GM21825 (cell line): Measurements from ENCODE around the gene NPFFR1.
A peak's percentile ranks its signal among the peaks of the same experiment; 100 is the strongest.

Experiments
- ATAC-seq: cut with Tn5 transposase; IDR thresholded peaks from one replicate; pipeline ENCODE4 v1.9.1; 2021; ENCODE audit warnings: mild to moderate bottlenecking, moderate library complexity; ENCODE audit not compliant: unreplicated experiment

The NPFFR1 gene

GRCh38 chr10:70289739-70290138, 5.9 kb upstream of the NPFFR1 start:
- ATAC-seq, result no peak

GRCh38 chr10:70286616-70287015, 2.8 kb upstream of the NPFFR1 start:
- no peak for ATAC-seq

- ATAC-seq, result no peak
Measured at GRCh38 chr10:70285476-70285831, 1.6 kb upstream of the NPFFR1 start.

- no peak for ATAC-seq
Measured at GRCh38 chr10:70284542-70285475, 1.0 kb upstream of the NPFFR1 start.

- ATAC-seq, result no peak
Measured at GRCh38 chr10:70283071-70283444, 746 bp downstream of the NPFFR1 start.

- no peak for ATAC-seq
Measured at GRCh38 chr10:70281609-70282008, 2.2 kb downstream of the NPFFR1 start.

- ATAC-seq, result no peak
Measured at GRCh38 chr10:70280099-70280498, 3.7 kb downstream of the NPFFR1 start.

GRCh38 chr10:70277396-70278030, 6.3 kb downstream of the NPFFR1 start:
- ATAC-seq, result no peak

GRCh38 chr10:70274643-70275042, 9.2 kb downstream of the NPFFR1 start:
- no peak for ATAC-seq

GRCh38 chr10:70272925-70273316, 10.9 kb downstream of the NPFFR1 start:
- peak; percentile 64 for ATAC-seq

- peak; percentile 5 for ATAC-seq
Measured at GRCh38 chr10:70271996-70272924, 11.5 kb downstream of the NPFFR1 start.

- no peak for ATAC-seq
Measured at GRCh38 chr10:70270952-70271351, 12.9 kb downstream of the NPFFR1 start.

GRCh38 chr10:70269741-70270140, 14.1 kb downstream of the NPFFR1 start:
- no peak for ATAC-seq

GRCh38 chr10:70268376-70268775, 15.4 kb downstream of the NPFFR1 start:
- no peak for ATAC-seq

- ATAC-seq, result no peak
Measured at GRCh38 chr10:70267161-70267933, 16.5 kb downstream of the NPFFR1 start.

- ATAC-seq, result no peak
Measured at GRCh38 chr10:70266701-70267100, 17.1 kb downstream of the NPFFR1 start.

GRCh38 chr10:70266056-70266455, 17.7 kb downstream of the NPFFR1 start:
- no peak for ATAC-seq

- no peak for ATAC-seq
Measured at GRCh38 chr10:70265032-70265689, 18.6 kb downstream of the NPFFR1 start.

GRCh38 chr10:70260734-70261133, 23.1 kb downstream of the NPFFR1 start:
- no peak for ATAC-seq

- ATAC-seq, result no peak
Measured at GRCh38 chr10:70260259-70260658, 23.5 kb downstream of the NPFFR1 start.
